ENCODE data around the gene GNB5.
"Not testable (repeated sequence)": the region's sequence is repeated elsewhere in the genome, so short reads cannot be mapped to it uniquely, and the experiment has no call there.

GNB5 gene

GRCh38 chr15:52097180-52097579 is 94.0 kb downstream of the GNB5 start:
- Histone ChIP-seq H2BK12ac (ENCODE audit: low read length) (no peak overlapping the region), H3K27ac (replicated peaks; ENCODE audit: low read length) (no peak overlapping the region), H2BK120ac (ENCODE audit: low read depth, low read length) (no peak overlapping the region), H3K9me3 (replicated peaks in 1 of 2; ENCODE audit: control insufficient read depth in 2 of 2, insufficient read depth in 1 of 2, low read depth in 1 of 2, low read length in 2 of 2) (no peaks in the 10 kb centered on the region), H2BK15ac (ENCODE audit: low read length) (no peak overlapping the region), H3K4me2 (ENCODE audit: insufficient read depth, low read length, poor library complexity, severe bottlenecking) (no peak overlapping the region), H3K36me3 (replicated peaks in 1 of 2; ENCODE audit: control insufficient read depth in 2 of 2, insufficient read depth in 2 of 2, low read length in 2 of 2) (no peaks in the 10 kb centered on the region), H3K4me3 (ENCODE audit: low read length in 2 of 2) (no peak overlapping the region), H3K4me1 (ENCODE audit: control insufficient read depth in 2 of 2, insufficient read depth in 1 of 2, low read depth in 1 of 2, low read length in 2 of 2) (peaks cover 0 to 2% of the 10 kb centered on the region in 2 donors), H3K23ac (ENCODE audit: low read depth, low read length, poor library complexity) (no peak overlapping the region), H3K9ac (ENCODE audit: low read depth, low read length, poor library complexity) (no peak overlapping the region), H4K91ac (ENCODE audit: low read depth, low read length, poor library complexity) (no peak overlapping the region), H4K8ac (ENCODE audit: low read depth, low read length) (no peak overlapping the region), H2AFZ (ENCODE audit: low read length) (no peak overlapping the region), H3K79me1 (ENCODE audit: low read depth, low read length) (no peaks in the 10 kb centered on the region), H3K18ac (ENCODE audit: low read length) (no peak overlapping the region), H3K4ac (ENCODE audit: low read length) (no peak overlapping the region), H2AK5ac (ENCODE audit: low read depth, low read length) (no peak overlapping the region), H2BK5ac (ENCODE audit: low read length) (no peak overlapping the region), H3K27me3 (ENCODE audit: control insufficient read depth in 3 of 3, insufficient read depth in 3 of 3, low read depth in 1 of 3, low read length in 3 of 3) (no peaks in the 10 kb centered on the region), H3K14ac (ENCODE audit: low read length) (no peak overlapping the region)
- DNase-seq (ENCODE audit: low spot score), result no peak

- H3K27ac ChIP-seq (replicated peaks; ENCODE audit: low read length); H3K9me3 ChIP-seq (replicated peaks in 1 of 2; ENCODE audit: control insufficient read depth in 2 of 2, insufficient read depth in 1 of 2, low read depth in 1 of 2, low read length in 2 of 2); H2BK120ac ChIP-seq (ENCODE audit: low read depth, low read length); H3K36me3 ChIP-seq (replicated peaks in 1 of 2; ENCODE audit: control insufficient read depth in 2 of 2, insufficient read depth in 2 of 2, low read length in 2 of 2); H2BK5ac ChIP-seq (ENCODE audit: low read length); H3K18ac ChIP-seq (ENCODE audit: low read length); H2AK5ac ChIP-seq (ENCODE audit: low read depth, low read length); H3K4ac ChIP-seq (ENCODE audit: low read length); H3K79me1 ChIP-seq (ENCODE audit: low read depth, low read length); H2AFZ ChIP-seq (ENCODE audit: low read length); H3K14ac ChIP-seq (ENCODE audit: low read length); H3K4me3 ChIP-seq (ENCODE audit: low read length in 2 of 2); H3K4me2 ChIP-seq (ENCODE audit: insufficient read depth, low read length, poor library complexity, severe bottlenecking); H2BK12ac ChIP-seq (ENCODE audit: low read length); H3K9ac ChIP-seq (ENCODE audit: low read depth, low read length, poor library complexity); H3K27me3 ChIP-seq (ENCODE audit: control insufficient read depth in 3 of 3, insufficient read depth in 3 of 3, low read depth in 1 of 3, low read length in 3 of 3); H2BK15ac ChIP-seq (ENCODE audit: low read length); H4K8ac ChIP-seq (ENCODE audit: low read depth, low read length); DNase-seq (ENCODE audit: low spot score); H3K4me1 ChIP-seq (ENCODE audit: control insufficient read depth in 2 of 2, insufficient read depth in 1 of 2, low read depth in 1 of 2, low read length in 2 of 2); H4K91ac ChIP-seq (ENCODE audit: low read depth, low read length, poor library complexity); H3K23ac ChIP-seq (ENCODE audit: low read depth, low read length, poor library complexity): not testable (repeated sequence)
- WGBS, 2 donors (ENCODE audit: extremely low coverage in 2 of 2, insufficient read length in 2 of 2, insufficient replicate concordance in 1 of 2), result no CpG with 5 or more reads among the region's 9 CpGs
These were observed 94.7 kb downstream of the GNB5 start for GRCh38 chr15:52096536-52096935.

GRCh38 chr15:52095597-52096262 is 95.5 kb downstream of the GNB5 start:
- no peak overlapping the region for H3K23ac ChIP-seq (ENCODE audit: low read depth, low read length, poor library complexity)
- DNase-seq (ENCODE audit: low spot score), result no peak
- H3K4me2 ChIP-seq (ENCODE audit: insufficient read depth, low read length, poor library complexity, severe bottlenecking), result no peak overlapping the region
- H3K4me3 ChIP-seq (ENCODE audit: low read length in 2 of 2), result no peak overlapping the region
- H3K79me1 ChIP-seq (ENCODE audit: low read depth, low read length), result no peaks in the 10 kb centered on the region
- no peak overlapping the region for H3K4ac ChIP-seq (ENCODE audit: low read length)
- no peaks in the 10 kb centered on the region for H3K36me3 ChIP-seq (replicated peaks in 1 of 2; ENCODE audit: control insufficient read depth in 2 of 2, insufficient read depth in 2 of 2, low read length in 2 of 2)
- H3K18ac ChIP-seq (ENCODE audit: low read length), result no peak overlapping the region
- H2AFZ ChIP-seq (ENCODE audit: low read length), result no peak overlapping the region
- H2BK5ac ChIP-seq (ENCODE audit: low read length), result no peak overlapping the region
- H3K4me1 ChIP-seq (ENCODE audit: control insufficient read depth in 2 of 2, insufficient read depth in 1 of 2, low read depth in 1 of 2, low read length in 2 of 2), result peaks cover 0 to 2% of the 10 kb centered on the region in 2 donors
- no peak overlapping the region for H2BK15ac ChIP-seq (ENCODE audit: low read length)
- no peak overlapping the region for H3K14ac ChIP-seq (ENCODE audit: low read length)
- no peak overlapping the region for H2BK120ac ChIP-seq (ENCODE audit: low read depth, low read length)
- no peaks in the 10 kb centered on the region for H3K27me3 ChIP-seq (ENCODE audit: control insufficient read depth in 3 of 3, insufficient read depth in 3 of 3, low read depth in 1 of 3, low read length in 3 of 3)
- no CpG with 5 or more reads among the region's 4 CpGs for WGBS, 2 donors (ENCODE audit: extremely low coverage in 2 of 2, insufficient read length in 2 of 2, insufficient replicate concordance in 1 of 2)
- H3K27ac ChIP-seq (replicated peaks; ENCODE audit: low read length), result no peak overlapping the region
- H4K8ac ChIP-seq (ENCODE audit: low read depth, low read length), result no peak overlapping the region
- no peaks in the 10 kb centered on the region for H3K9me3 ChIP-seq (replicated peaks in 1 of 2; ENCODE audit: control insufficient read depth in 2 of 2, insufficient read depth in 1 of 2, low read depth in 1 of 2, low read length in 2 of 2)
- H2AK5ac ChIP-seq (ENCODE audit: low read depth, low read length), result no peak overlapping the region
- H2BK12ac ChIP-seq (ENCODE audit: low read length), result no peak overlapping the region
- no peak overlapping the region for H3K9ac ChIP-seq (ENCODE audit: low read depth, low read length, poor library complexity)
- H4K91ac ChIP-seq (ENCODE audit: low read depth, low read length, poor library complexity), result no peak overlapping the region

DNA sequence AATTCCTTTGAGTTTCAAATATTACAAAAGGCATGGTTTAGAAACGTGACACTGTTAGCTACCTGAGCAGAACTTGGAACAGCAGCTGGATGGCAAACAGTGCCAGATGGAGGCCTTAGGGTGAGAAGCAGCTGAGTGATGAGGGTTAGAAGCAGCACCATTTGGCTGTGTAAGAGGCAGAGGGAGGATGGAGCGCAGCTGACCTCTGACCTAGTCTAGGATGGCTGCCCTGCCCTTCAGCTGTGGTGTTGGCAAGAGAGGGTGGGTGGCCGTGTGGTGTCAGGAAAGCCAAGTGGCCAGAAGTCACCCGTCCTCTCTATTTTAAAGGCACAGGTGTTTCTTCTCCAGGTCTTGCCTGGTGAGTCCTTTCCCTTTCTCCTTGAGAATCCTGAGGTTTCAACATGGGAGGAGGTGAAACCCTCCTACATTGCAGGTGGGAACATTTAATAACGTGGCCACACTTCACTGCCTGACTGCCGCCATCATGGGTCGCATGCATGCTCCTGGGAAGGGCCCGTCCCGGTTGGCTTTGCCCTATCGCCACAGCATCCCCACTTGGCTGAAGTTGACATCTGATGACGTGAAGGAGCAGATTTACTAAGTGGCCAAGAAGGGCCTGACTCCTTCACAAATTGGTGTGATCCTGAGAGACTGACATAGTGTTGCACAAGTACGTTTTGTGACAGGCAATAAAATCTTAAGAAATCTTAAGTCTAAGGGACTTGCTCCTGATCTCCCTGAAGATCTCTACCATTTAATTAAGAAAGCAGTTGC is 96.2 kb downstream of the GNB5 start:
- Histone ChIP-seq H3K18ac (ENCODE audit: low read length) (no peak overlapping the region), H4K91ac (ENCODE audit: low read depth, low read length, poor library complexity) (no peak overlapping the region), H3K4me1 (ENCODE audit: control insufficient read depth in 2 of 2, insufficient read depth in 1 of 2, low read depth in 1 of 2, low read length in 2 of 2) (peaks cover 0 to 2% of the 10 kb centered on the region in 2 donors), H3K14ac (ENCODE audit: low read length) (no peak overlapping the region), H2BK5ac (ENCODE audit: low read length) (no peak overlapping the region), H3K27ac (replicated peaks; ENCODE audit: low read length) (no peak overlapping the region), H3K4me2 (ENCODE audit: insufficient read depth, low read length, poor library complexity, severe bottlenecking) (no peak overlapping the region), H3K23ac (ENCODE audit: low read depth, low read length, poor library complexity) (no peak overlapping the region), H2BK120ac (ENCODE audit: low read depth, low read length) (no peak overlapping the region), H2AFZ (ENCODE audit: low read length) (no peak overlapping the region), H3K9ac (ENCODE audit: low read depth, low read length, poor library complexity) (no peak overlapping the region), H3K9me3 (replicated peaks in 1 of 2; ENCODE audit: control insufficient read depth in 2 of 2, insufficient read depth in 1 of 2, low read depth in 1 of 2, low read length in 2 of 2) (peaks cover 0 to 6% of the 10 kb centered on the region in 2 donors), H2BK12ac (ENCODE audit: low read length) (no peak overlapping the region), H3K4ac (ENCODE audit: low read length) (no peak overlapping the region), H3K4me3 (ENCODE audit: low read length in 2 of 2) (no peak overlapping the region), H2AK5ac (ENCODE audit: low read depth, low read length) (no peak overlapping the region), H3K79me1 (ENCODE audit: low read depth, low read length) (no peaks in the 10 kb centered on the region), H3K27me3 (ENCODE audit: control insufficient read depth in 3 of 3, insufficient read depth in 3 of 3, low read depth in 1 of 3, low read length in 3 of 3) (no peaks in the 10 kb centered on the region), H2BK15ac (ENCODE audit: low read length) (no peak overlapping the region), H4K8ac (ENCODE audit: low read depth, low read length) (no peak overlapping the region), H3K36me3 (replicated peaks in 1 of 2; ENCODE audit: control insufficient read depth in 2 of 2, insufficient read depth in 2 of 2, low read length in 2 of 2) (no peaks in the 10 kb centered on the region)
- DNase-seq (ENCODE audit: low spot score), result no peak
- WGBS, 2 donors (ENCODE audit: extremely low coverage in 2 of 2, insufficient read length in 2 of 2, insufficient replicate concordance in 1 of 2), result no CpG with 5 or more reads among the region's 12 CpGs
